ENCODE measurements around the gene DCAF8.

DCAF8 gene

DNA sequence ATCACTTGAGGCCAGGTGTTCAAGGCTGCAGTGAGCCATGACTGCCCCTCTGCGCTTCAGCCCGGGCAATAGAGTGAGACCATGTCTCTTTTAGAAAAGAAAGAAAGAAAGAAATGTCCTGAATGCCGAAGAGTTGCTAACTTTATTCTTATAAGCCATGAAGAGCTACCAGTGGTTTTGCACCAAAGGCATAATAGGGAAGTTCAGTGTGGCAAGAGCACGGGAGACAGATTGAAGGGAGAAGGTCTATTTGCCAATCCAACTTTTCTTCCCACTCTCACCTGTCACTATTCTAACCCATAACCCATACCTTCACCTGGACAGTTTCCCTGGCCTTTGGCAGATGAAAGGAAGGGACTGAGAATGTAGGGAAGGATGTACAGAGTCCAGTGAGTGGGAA is 61.6 kb downstream of the DCAF8 start:
- no peak for DNase-seq

DNA sequence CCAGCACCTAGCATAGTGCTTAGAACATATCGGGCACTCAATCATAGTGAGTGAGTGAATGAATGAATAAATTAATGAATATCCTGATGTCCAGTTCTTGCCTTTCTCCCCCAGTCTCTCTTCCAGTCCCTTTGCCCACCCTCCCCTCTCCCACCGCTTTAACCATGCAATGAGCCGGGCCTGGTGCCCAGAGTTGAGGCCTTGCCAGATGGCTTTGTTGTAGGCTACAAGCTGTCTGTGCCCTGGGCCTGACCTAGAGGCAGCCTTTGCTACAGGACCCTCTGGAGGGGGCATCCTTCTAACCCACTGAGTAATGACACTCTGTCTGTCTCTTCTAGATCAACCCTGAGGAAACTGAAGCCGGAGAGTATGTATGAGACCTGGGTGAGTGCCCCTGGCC is 65.1 kb downstream of the DCAF8 start:
- DNase-seq: no peak

DNA sequence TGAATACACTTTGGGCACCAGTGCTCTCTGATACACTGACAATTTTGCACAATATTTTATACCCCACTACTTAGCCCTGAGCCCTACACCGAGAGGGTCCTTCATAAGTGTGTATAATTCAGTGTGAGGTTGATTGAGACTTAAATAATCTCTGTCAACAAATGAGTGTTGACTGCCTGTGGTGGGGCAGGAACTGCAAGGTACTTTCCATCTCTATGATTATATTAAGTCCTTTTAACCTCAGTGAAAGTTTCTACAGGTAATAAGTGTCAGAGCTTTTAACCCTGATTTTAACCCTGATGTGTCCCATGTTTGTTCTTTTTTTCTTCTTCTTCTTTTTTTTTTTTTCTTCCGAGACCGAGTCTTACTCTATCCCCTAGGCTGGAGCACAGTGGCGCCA is 66.2 kb downstream of the DCAF8 start:
- no peak for DNase-seq

DNA sequence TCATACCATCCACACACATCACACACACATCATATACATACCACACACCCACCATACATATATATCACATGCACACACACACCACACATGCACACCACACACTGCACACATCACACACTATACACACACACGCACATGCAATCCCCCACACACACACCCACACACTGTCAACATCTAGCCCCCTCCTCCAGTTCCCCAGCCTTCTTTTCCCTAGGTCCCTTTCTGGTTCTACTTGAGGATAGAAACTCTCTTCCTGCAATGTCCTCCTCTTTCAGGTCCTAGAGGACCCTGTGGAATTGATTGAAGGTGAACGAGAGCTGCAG is 67.7 kb downstream of the DCAF8 start:
- DNase-seq: no peak

DNA sequence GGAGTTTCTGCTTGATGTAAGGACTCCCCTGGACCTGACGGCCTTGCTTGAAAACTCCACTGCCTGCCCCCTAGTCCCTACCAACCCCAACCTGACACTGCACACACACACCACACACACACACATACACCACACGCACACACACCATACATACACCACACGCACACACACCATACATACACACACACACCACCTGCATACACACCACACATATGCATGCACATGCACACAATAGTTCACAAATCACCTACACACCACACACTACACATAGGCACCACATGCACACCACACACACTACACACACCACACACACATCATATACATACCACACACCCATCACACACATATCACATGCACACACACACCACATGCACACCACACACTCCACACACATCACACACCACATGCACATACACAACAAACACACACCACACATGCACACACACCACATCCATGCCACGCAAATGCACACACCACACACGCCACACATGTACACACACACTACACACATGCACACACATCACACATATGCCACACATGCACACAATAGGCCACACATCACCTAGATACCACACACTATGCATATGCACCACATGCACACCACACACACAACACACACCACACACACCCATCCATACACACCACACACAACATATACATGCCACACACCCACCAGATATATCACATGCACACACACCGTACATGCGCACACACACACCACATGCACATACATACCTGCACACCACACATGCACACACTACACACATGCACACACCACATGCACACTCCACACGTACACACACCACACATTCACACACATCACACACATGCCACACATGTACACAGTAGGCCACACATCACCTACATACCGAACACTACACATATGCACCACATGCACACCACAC is 68.3 kb downstream of the DCAF8 start:
- no peak for DNase-seq

DNA sequence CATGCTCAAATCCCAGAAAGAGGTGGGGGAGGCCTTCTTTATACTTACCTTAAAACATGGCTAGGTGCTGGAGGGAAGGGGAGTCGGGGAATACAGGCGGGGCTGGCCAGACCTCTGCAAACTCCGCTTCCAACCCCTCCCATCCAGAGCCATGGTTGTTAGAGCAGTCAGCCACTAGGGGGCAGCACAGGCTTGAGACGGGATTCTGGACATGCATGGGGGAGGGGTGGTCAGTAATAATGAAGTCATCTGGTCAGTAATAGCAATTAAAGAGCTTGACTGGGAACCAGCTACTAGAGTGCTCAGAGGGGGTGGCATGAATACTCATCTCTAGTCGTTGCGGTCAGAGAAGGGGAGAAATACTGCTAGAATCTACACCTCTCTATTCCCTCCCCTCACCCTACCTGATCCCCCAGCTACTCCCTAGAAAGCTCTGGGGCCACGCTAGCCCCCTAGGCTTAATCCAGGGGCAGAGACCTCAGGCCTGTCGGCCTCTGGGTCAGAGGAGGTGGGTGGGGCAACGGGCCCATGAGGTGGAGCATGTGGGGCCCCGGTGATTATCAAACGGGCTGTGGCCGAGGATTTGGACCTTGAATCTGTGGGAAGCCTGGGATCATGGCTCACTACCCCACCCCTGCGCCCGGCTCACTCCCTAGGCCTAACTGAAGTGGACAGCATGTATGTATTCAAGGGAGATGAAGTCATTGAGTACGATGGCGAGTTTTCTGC is 69.1 kb downstream of the DCAF8 start:
- peak; percentile 78 to 79 for DNase-seq

DNA sequence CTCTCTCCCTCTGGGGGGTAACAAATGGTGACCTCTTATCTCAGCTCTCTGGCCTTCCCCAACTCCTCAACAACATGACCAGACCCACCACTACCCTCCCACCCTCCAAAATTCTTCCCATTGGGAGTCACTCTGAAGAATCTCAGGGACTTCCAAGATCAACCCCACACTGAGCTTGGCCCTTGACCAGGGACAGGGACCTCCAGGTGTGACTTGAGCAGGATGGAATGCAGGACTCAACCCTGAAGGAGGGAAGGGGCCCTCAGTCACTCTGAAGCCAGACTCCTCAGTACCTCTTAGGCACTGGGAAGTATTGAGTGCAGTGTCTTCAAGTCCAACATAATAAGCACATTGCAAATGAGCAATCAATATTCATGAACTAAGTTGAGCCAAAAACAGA is 70.1 kb downstream of the DCAF8 start:
- DNase-seq: no peak

DNA sequence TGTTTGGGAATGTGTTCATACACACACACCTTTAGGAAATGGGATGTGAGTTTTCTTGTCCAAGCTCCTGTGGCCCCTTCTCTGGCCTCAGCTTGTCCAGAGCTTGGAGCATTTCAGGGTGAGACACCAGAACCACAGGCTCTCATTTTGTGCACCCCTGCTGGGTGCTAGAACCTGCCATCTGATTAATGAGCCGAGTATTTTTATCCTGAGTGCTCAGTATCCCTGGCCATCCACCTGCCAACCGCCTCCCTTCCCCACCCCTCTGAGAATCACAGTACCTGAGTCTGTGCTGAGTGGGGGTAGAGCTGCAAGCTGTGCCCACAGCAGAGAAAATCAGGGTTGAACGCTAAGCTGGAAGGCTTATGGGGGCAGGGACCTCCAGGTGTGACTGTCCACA is 70.6 kb downstream of the DCAF8 start:
- DNase-seq: no peak

DNA sequence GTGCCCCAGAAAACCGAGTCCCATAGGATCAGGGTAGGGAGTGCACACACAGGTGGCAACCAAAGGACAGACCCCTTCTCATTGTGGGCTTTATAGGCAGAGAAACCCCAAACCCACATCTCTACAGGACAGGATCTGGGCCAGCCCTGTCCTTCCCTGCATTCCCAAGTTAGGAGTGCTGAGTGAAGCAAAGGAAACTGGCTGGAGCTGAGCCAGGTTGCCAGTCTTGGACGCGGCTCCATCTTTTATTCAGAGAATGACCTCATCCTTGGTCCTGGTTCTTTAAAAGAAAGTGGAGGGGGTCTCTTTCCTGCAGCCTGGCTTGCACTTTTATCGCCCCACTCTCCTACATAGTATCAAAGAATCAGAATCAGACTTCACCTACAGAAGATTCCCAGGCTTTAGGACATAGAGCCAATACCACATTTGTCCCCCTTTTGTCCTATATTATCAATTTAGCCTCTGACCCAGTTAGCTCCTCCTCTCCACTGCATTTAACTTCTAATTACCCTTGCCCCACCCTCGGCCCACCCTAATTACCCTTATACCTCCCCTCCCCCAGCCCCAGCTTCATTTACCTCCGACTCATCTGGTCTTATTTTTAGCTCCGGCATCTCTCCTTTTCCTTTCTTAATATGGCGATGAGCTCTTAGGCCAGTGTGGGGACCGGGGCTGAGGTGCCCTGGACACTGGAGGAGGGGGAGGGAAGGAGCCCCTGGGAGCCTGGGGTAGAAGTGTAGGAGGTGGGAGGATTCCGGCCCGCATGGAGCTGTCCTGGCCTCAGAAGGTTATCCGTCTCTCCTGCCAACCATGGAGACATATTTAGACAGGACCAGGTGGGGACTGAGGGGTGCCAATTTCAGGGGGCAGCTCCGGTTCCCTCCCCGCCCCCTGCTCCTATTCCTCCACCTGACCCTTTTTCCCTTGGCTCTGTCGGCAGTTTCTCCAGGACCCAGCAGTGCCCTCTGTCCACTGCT is 72.4 kb downstream of the DCAF8 start, which contains the start of gene CASQ1:
Gene CASQ1, plus strand, starts transcription at position 927 of the 977 bp plus-strand sequence. CDS start 177 bp downstream, outside the sequence.
- no peak for DNase-seq

DNA sequence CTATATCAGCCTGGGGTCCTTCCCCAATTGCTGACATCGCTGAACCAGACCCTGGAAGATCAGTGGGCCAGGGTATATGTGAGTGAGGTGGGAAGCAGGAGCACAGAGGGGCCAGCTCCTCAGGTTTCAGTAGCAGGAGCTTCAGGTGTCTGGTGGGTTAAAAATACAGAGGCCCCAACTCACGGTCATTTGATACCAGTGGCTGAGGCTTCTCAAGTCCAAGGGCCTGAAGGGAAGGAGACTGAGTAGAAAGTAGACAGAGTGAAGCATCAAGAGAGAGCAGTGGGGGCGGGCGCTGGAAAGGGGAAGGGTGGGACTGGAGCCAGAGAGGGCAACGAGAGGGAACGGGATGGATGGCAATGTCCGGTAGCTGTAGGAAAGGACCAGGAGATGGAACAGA is 74.0 kb downstream of the DCAF8 start:
- no peak for DNase-seq

DNA sequence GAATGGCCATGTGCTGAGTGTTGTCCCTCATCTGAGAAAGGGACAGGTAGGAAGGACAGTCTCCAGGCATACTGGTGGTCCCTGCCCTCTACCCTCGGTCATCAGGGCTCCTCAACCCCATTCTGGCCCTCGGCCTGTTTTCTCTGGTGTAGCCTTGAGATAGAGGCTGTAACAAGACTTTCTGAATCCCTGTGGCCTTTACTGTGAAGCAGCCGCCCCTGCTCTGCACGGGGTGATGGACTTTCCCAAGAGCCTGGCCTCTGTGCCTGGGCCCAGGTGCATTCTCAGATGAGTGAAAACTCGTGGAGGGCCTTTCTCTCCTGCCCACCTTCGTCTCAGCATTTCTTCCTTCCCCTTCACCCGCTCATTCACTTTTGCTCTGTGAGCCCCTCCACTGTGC is 74.9 kb downstream of the DCAF8 start:
- no peak for DNase-seq

DNA sequence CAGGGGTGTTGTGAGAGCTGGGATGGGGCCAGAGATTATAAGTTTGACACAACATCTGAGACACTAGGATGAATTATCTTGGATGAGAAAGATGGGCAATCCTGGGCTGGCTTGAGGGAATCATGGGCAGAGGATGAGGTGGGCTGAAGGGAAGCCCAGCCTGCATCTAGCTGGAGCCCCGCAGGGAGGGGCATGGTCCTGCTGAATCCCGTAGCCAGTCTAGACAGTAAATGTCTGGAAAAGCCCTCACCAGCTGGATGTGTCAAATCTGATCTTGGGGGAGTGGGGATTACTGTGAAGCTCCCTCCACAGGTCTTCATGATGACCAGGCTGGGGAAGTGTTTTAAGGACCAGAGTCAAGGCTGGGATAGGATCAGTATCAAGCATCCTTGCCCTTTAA is 75.6 kb downstream of the DCAF8 start:
- DNase-seq: no peak

DNA sequence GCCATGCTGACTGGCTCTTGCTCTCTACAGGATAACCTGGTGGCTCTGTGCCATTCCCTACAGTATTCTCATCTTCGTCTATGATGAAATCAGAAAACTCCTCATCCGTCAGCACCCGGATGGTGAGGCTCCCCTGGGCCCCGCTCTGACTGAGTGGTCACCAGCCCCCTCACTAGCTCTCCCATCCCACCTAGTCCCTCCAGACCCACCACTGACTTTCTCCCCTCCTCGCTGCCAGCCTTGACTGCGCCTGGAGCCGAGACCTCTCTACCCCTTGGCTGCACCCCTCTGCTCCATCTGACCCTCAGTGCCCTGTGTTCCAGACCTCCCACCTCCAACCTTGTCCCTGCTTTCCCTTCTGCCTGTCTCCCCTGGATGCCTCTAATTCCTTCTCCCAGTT is 76.1 kb downstream of the DCAF8 start:
- no peak for DNase-seq

DNA sequence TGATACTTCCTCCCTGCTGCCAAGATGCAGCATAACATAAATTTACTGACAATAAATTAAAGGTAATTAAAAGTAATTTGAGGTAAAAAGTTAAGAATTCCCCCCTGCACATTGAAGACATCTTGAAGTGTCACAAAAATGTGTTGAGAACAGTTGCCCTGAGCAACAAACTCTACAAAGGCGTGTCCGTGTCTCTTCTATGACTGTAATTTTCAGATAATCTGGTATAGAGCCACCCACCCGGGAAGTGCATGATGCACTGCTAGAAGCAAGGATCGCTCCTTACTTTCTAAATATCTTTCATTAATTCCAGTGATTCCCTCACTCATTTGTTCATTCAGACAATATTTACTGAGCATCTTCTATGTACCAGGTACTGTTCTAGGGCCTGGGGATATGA is 83.0 kb downstream of the DCAF8 start:
- no peak for DNase-seq

DNA sequence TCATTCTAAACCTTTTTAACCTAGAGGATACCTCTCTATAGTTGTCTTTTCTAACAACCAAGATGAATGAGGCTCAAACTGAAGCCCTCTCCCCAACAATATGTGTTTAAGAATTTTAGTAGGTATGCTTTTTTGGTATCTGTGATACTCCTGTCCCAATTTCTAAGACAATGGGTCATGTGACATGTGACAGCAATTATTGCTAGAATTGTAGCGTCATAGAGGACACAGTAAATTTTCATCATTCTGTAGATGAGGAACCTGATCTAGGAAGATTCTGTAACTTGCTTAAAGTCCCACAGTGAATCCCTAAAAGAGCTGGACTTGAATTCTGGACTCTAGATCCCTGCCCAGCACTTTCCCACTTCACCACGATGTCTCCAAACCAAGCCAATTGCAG is 83.6 kb downstream of the DCAF8 start:
- DNase-seq: no peak

DNA sequence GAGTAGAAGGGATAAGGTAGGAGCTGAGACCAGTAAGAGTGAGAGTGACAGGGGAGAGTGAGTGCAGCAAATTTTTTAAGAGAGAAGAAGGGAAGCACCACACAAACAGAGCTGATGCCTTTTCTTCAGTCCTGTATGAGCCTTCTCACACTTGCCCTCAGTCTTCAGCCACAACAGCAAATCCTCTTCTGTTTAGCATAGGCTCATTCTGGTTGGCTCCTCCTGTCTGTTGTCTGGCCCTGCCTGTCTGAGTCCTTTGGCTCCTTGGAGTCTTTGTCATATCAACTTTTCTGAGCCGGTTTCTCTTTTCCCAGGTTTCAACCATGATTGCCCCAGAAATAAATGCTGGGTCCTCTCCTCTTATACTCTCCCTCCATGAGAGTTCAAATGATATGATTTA is 84.7 kb downstream of the DCAF8 start:
- DNase-seq: no peak

DNA sequence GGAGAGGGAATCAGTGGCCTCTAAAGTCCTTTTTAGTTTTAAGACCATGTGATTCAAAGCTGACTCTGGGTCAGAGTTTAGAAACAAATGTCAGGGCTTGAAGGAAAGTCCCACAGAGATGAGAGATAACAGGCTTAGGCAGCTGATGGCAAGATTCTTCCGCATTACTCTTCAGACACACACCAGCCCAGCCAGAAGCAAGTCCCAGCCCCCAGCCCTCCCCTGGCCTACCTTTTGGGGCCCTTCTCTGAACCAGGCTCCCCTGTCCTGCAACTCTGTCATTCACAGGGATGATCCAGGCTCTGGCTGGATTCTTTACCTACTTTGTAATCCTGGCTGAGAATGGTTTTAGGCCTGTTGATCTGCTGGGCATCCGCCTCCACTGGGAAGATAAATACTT is 85.1 kb downstream of the DCAF8 start:
- DNase-seq: no peak

DNA sequence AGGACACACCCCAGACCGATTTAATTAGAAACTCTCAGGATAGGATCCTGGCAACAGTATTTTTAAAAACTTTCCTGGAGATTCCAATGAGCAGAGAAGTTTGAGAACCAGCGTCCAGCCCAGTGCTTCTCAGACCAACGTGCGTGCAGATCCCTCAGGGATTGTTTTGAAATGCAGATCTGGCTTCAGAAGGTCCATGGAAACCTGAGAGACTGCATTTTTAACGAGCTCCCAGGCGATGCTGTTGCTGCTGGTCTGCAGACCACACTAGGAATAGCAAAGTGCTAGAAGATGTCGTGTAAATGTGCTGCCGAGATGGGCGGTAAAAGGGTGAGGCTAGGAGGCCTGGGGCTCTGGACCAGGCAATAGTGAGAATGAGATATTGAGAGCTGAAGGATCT is 90.4 kb downstream of the DCAF8 start:
- no peak for DNase-seq

DNA sequence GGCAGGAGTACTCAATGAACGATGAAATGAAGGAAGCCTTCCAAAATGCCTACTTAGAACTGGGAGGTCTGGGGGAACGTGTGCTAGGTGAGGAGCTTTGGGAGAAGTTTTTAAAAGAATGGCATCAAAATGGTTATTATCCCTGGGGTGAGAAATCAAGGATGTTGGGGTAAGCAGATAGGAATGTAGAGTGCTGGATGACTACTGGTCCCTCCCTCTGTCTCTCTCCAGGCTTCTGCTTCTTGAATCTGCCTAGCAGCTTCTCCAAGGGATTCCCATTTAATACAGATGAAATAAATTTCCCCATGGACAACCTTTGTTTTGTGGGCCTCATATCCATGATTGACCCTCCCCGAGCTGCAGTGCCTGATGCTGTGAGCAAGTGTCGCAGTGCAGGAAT is 91.0 kb downstream of the DCAF8 start:
- DNase-seq: no peak

DNA sequence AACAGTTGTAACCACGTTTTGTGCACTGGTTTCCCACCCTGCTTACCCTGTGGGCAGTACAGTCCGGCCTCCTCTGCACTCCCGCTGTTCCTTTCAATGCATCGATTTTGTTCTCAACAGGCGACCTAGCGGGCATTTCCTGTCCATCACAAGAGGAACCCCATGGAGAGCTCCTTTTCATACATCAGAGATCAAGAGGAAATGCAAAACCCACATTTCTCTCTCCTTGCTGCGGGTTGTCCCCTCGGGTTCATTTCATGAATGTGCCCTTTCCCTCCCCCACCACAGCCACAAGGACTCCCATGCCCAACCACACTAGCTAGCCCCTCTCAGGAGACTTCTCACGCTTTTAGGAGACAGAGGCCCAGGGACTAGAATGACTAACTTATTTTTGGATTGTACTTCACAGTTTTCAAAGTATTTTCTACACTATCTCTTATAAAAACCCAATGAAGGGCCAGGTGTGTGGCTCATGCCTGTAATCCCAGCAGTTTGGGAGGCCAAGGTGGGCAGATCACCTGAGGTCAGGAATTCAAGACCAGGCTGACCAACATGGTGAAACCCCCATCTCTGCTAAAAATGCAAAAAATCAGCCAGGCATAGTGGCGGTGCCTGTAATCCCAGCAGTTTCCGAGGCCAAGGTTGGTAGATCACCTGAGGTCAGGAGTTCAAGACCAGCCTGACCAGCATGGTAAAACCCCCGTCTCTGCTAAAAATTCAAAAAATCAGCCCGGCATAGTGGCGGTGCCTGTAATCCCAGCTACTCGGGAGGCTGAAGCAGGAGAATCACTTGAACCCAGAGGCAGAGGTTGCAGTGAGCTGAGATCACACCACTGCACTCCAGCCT is 92.6 kb downstream of the DCAF8 start:
- no peak for DNase-seq

DNA sequence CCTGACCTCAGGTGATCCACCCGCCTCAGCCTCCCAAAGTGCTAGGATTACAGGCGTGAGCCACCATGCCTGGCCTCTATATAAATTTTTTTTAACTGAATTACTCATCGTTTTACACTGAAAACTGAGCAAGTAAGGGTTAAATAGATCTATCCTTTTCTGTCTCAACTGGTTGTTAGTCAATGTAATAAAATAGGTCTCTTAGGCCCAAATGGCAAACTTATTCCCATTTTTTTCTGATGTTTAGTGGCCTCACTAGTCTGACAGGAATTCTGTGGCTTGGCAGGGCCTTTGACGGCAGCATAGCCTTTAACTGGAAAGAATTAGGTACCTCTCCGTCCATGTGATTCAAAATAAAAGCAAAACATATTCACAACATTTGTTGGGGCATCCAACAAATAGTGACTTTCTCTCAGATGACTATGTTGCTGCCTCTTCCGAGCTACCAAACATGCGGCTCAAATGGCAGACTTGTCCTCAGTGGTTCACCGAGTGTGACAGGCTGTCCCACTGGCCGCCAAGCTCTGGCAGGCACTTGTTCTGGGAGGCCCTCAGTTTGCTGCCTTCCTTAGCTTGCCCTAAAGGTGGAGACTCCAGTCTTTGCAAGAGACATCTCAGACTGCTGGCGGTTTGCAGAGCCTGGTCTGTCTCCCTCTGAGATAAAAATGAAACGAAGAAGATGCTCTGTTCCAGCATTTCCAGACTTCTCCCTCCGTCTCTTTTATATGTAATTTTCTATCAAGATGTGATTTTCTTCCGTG is 93.6 kb downstream of the DCAF8 start:
- DNase-seq: no peak

DNA sequence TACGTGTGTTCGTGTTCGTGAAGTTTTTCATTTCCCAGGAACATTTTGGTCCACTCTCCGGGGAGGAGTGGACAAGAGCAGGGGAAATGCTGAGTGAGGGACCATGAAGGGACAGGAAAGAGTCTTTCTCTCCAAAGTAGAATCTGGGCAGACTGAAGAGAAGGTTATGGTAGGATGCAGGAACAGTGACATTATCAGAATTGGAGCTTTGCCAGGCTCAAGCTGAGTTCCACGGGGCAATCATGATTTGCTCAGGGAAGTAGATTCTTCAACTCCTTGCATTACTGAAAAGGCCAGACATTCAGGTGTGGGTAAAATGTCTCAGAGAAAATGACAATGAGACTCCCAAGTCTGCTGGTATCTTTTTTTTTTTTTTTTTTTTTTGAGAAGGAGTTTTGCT is 94.3 kb downstream of the DCAF8 start:
- no peak for DNase-seq

Data from CD4-positive, alpha-beta T cell treated with Interleukin-4 for 1 hour (primary cell).